ENCODE data around the gene PKIG.

GRCh38 chr20:44606725-44607441, 24.5 kb downstream of the PKIG start:
- TF ChIP-seq, protein P1, sequence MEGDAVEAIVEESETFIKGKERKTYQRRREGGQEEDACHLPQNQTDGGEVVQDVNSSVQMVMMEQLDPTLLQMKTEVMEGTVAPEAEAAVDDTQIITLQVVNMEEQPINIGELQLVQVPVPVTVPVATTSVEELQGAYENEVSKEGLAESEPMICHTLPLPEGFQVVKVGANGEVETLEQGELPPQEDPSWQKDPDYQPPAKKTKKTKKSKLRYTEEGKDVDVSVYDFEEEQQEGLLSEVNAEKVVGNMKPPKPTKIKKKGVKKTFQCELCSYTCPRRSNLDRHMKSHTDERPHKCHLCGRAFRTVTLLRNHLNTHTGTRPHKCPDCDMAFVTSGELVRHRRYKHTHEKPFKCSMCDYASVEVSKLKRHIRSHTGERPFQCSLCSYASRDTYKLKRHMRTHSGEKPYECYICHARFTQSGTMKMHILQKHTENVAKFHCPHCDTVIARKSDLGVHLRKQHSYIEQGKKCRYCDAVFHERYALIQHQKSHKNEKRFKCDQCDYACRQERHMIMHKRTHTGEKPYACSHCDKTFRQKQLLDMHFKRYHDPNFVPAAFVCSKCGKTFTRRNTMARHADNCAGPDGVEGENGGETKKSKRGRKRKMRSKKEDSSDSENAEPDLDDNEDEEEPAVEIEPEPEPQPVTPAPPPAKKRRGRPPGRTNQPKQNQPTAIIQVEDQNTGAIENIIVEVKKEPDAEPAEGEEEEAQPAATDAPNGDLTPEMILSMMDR (IDR thresholded peaks at IDR 0.05), result no peak
- TF ChIP-seq POLR2A (IDR thresholded peaks at IDR 0.05) (no peak), EP300 (IDR thresholded peaks at IDR 0.05) (no peak), POLR2AphosphoS5 (IDR thresholded peaks at IDR 0.05) (no peak)

All from sigmoid colon (tissue), 4 donors.